Heart left ventricle (tissue), 16 donors: Measurements from ENCODE around the gene ATG14. TPM values are rescaled to one million over a fixed set of nuclear protein-coding genes. Genes with fewer than 3 reads are reported as not detected.

Source experiments
- ATAC-seq, 4 donors: fragments of 200-7000 bp; cut with Tn5 transposase; one replicate each; pipeline ENCODE4 v1.9.1; 2020 to 2022; ENCODE audit warnings: moderate library complexity in 4 of 4, mild to moderate bottlenecking in 3 of 4, moderate number of reproducible peaks in 1 of 4
- DNase-seq, 5 donors: peaks; one replicate each; pipeline ENCODE4 v3.0.0-alpha.2; 2020
- H3K27ac ChIP-seq, 12 donors: fragments of 200-600 bp; sonication (generic) in 4 of 12; one replicate each; pipeline versions ENCODE4 v1.5.0 to v1.8.0; 2016 to 2022; ENCODE audit warnings: mild to moderate bottlenecking in 2 of 12
- H3K27me3 ChIP-seq, 9 donors: fragments of 200-600 bp; sonication (generic) in 2 of 9; one replicate each; pipeline versions ENCODE4 v1.5.1 to v1.8.0; 2016 to 2022; ENCODE audit warnings: mild to moderate bottlenecking in 3 of 9
- H3K36me3 ChIP-seq, 9 donors: fragments of 200-600 bp; sonication (generic) in 2 of 9; one replicate each; pipeline versions ENCODE4 v1.5.0 to v1.8.0; 2018 to 2022; ENCODE audit warnings: mild to moderate bottlenecking in 2 of 9
- H3K4me1 ChIP-seq, 12 donors: fragments of 200-600 bp; sonication (generic) in 4 of 12; one replicate each; pipeline versions ENCODE4 v1.5.0 to v1.8.0; 2016 to 2022; ENCODE audit warnings: mild to moderate bottlenecking in 3 of 12
- H3K4me3 ChIP-seq, 12 donors: fragments of 200-600 bp; sonication (generic) in 4 of 12; one replicate each; pipeline versions ENCODE4 v1.5.0 to v1.8.0; 2017 to 2022; ENCODE audit warnings: mild to moderate bottlenecking in 9 of 12, moderate library complexity in 4 of 12
- H3K9me3 ChIP-seq, 12 donors: fragments of 200-600 bp; sonication (generic) in 4 of 12; one replicate each; pipeline versions ENCODE4 v1.5.0 to v1.8.0; 2016 to 2022; ENCODE audit warnings: mild to moderate bottlenecking in 1 of 12
- CTCF ChIP-seq, 12 donors: fragments of 200-600 bp; sonication (generic) in 4 of 12; IDR thresholded peaks; one replicate each; pipeline versions ENCODE4 v1.5.0 to v1.8.0; 2018 to 2022; ENCODE audit warnings: antibody characterized with exemption in 12 of 12, mild to moderate bottlenecking in 5 of 12
- POLR2A ChIP-seq, 2 donors: fragments of 450-650 bp; IDR thresholded peaks; one replicate each; pipeline ENCODE4 v1.6.1; 2017; ENCODE audit warnings: antibody characterized with exemption in 2 of 2, mild to moderate bottlenecking in 2 of 2, moderate library complexity in 2 of 2
- WGBS, 4 donors: extraction: QIAGEN DNeasy Blood & Tissue Kit in 2 of 4; methylation state at CpG; one replicate each; pipeline versions ENCODE4 v1.1.5 to v1.1.7; 2013 to 2018; 5-methylcytosine and 5-hydroxymethylcytosine counted together
- intact Hi-C, 10 donors: fragments of 100-400 bp; cut with DNase I; formaldehyde crosslinking; loops; one replicate each; pipeline versions ENCODE4 v1.11.1 to v1.14.2; 2022
- polyA plus RNA-seq, 2 donors: library from polyadenylated mRNA; stranded (reverse); fragments of 200-250 nt; gene quantifications; one replicate each; pipeline ENCODE4 v1.2.3, GENCODE V29; 2013
- total RNA-seq, 9 donors: library from RNA; depleted of rRNA in 2 of 9; stranded (reverse); fragments of >200 nt in 2 of 9; fragmentation: NEBNext Ultra II Directional in 3 of 9; extraction: Animal tissue kit (Norgen Biotek cat#: 25700) in 3 of 9; gene quantifications; one replicate each; pipeline versions ENCODE4 v1.1.0 to v1.2.4, GENCODE V29; 2016 to 2023
- donor health status: ischemic (EF 13 %, LVEDD 7.1; RV severe dilation, severe dysfunction).
- donor health status: healthy with polysubstance abuse.
- donor health status: DM: no; HTN: yes; CAD: no.
- donor health status: DM: no; HTN: no; CAD: no.
- donor health status: ischemic (EF 25% LVEDD 6.9; RV normal size, moderate dysfunction).
- donor health status: ischemic (EF 25% LVEDD 5.7; RV mildly dilated, moderate dysfunction).
- donor health status: healthy.
- donor health status: DM: yes; HTN: yes; CAD: no.
- donor health status: ischemic (EF 35%, LVEDD 5.7; RV mildly dilated, moderate dysfunction).
- donor health status: nonischemic (EF 11% LVEDD 7.7; RV severe dilation, severe dysfunction).
- donor health status: DM: yes; HTN: yes; CAD: no.
- donor health status: PGD.
- donor health status: ischemic (EF 29% LVEDD 5.4; RV normal size, mild dysfunction).
- donor health status: nonischemic (EF 23%, LVEDD 6.1; RV moderate dilation, normal function).

The ATG14 gene
- total and polyA plus RNA-seq, 11 donors, result 5.9 to 16.2 (median 12.5) TPM

GRCh38 chr14:55414551-55414950 lies 2.9 kb upstream of the ATG14 start:
- no peak for ATAC-seq
- H3K36me3 ChIP-seq, result no peaks in the 10 kb centered on the region
- no peaks in the 10 kb centered on the region for H3K27me3 ChIP-seq
- TF ChIP-seq POLR2A (IDR thresholded peaks at IDR 0.05) (no peak), CTCF (IDR thresholded peaks at IDR 0.05) (no peak)
- DNase-seq, result no peak
- H3K9me3 ChIP-seq, result no peaks in the 10 kb centered on the region
- peaks cover 5 to 36% (median 23%) of the 10 kb centered on the region in 12 donors for H3K4me1 ChIP-seq
- H3K4me3 ChIP-seq, result no peak overlapping the region
- WGBS, 4 donors, result 61 to 71% (median 68%) methylated on average over 3 of the region's 3 CpGs
- no peak overlapping the region for H3K27ac ChIP-seq
- intact Hi-C loops, result loop anchor here in 5 of 10 donors (5.0 to 10.0 kb wide), 3 partner anchors 140 to 147 kb away; partner anchors contain the start of gene FBXO34 (in 4 of the 5)

- no peak for TF ChIP-seq CTCF (IDR thresholded peaks at IDR 0.05)
- TF ChIP-seq POLR2A (IDR thresholded peaks at IDR 0.05), result no peak
- Histone ChIP-seq H3K27ac (peak overlapping the region in 1 of 12 donors; percentile 92), H3K4me1 (peaks cover 5 to 36% (median 25%) of the 10 kb centered on the region in 12 donors), H3K27me3 (no peaks in the 10 kb centered on the region), H3K36me3 (peaks cover 0 to 7% (median 0%) of the 10 kb centered on the region in 9 donors), H3K9me3 (no peaks in the 10 kb centered on the region), H3K4me3 (peak overlapping the region in 1 of 12 donors; percentile 74)
- DNase-seq (no peak), ATAC-seq (no peak)
- WGBS, 4 donors, result 73 to 80% (median 75%) methylated on average over 5 of the region's 5 CpGs
- intact Hi-C loops, result loop anchor here in 5 of 10 donors (5.0 to 10.0 kb wide), 3 partner anchors 138 to 145 kb away; partner anchors contain the start of gene FBXO34 (in 4 of the 5)
Observed at GRCh38 chr14:55412676-55413075, 1.0 kb upstream of the ATG14 start.

GRCh38 chr14:55410876-55411275 lies 754 bp downstream of the ATG14 start:
- no peaks in the 10 kb centered on the region for H3K9me3 ChIP-seq
- H3K36me3 ChIP-seq, result peaks cover 0 to 7% (median 0%) of the 10 kb centered on the region in 9 donors
- WGBS, 4 donors, result 12 to 18% (median 14%) methylated on average over 4 of the region's 4 CpGs
- TF ChIP-seq POLR2A (IDR thresholded peaks at IDR 0.05), result no peak
- no peak for TF ChIP-seq CTCF (IDR thresholded peaks at IDR 0.05)
- H3K27me3 ChIP-seq, result no peaks in the 10 kb centered on the region
- no peak for ATAC-seq
- peak overlapping the region in 10 of 12 donors; percentile 78 to 93 (median 88) for H3K27ac ChIP-seq
- intact Hi-C loops, result loop anchor here in 5 of 10 donors (5.0 to 10.0 kb wide), 3 partner anchors 136 to 144 kb away; partner anchors contain the start of gene FBXO34 (in 4 of the 5)
- DNase-seq, result no peak
- H3K4me3 ChIP-seq, result peak overlapping the region; percentile 72 to 97 (median 88)
- H3K4me1 ChIP-seq, result peaks cover 5 to 33% (median 23%) of the 10 kb centered on the region in 12 donors

GRCh38 chr14:55404173-55404854 lies 7.3 kb downstream of the ATG14 start:
- H3K9me3 ChIP-seq, result no peaks in the 10 kb centered on the region
- peaks cover 0 to 7% (median 0%) of the 10 kb centered on the region in 9 donors for H3K36me3 ChIP-seq
- TF ChIP-seq POLR2A (IDR thresholded peaks at IDR 0.05), result no peak
- TF ChIP-seq CTCF (IDR thresholded peaks at IDR 0.05), result no peak
- no peaks in the 10 kb centered on the region for H3K27me3 ChIP-seq
- peak overlapping the region in 4 of 12 donors; percentile 1 to 18 (median 8) for H3K27ac ChIP-seq
- DNase-seq, result no peak
- WGBS, 4 donors, result 54 to 62% (median 58%) methylated on average over 5 of the region's 5 CpGs
- intact Hi-C loops, result no loop called here
- peak in 3 of 4 donors; percentile 53 to 70 (median 66) for ATAC-seq
- no peak overlapping the region for H3K4me3 ChIP-seq
- peaks cover 0 to 40% (median 18%) of the 10 kb centered on the region in 12 donors for H3K4me1 ChIP-seq
